Choroid plexus epithelial cell (primary cell): ENCODE results near the gene MBTPS1.
A peak's percentile ranks its signal among the peaks of the same experiment; 100 is the strongest.

ENCODE experiments used
- DNase-seq: peaks from one replicate; pipeline ENCODE4 v3.0.0-alpha.2; 2010; ENCODE audit warnings: low read depth
- H3K4me3 ChIP-seq: 2 replicates; pipeline ENCODE4 v1.5.1; 2011; ENCODE audit warnings: low read depth, mild to moderate bottlenecking, control low read depth, low read length, moderate library complexity
- TF ChIP-seq, protein P1 (sequence below): conservative IDR thresholded peaks from 2 replicates; pipeline ENCODE4 v1.5.1; 2011; ENCODE audit warnings: low read depth, mild to moderate bottlenecking, control low read depth, inconsistent platforms, low read length, moderate library complexity

The MBTPS1 gene

DNA sequence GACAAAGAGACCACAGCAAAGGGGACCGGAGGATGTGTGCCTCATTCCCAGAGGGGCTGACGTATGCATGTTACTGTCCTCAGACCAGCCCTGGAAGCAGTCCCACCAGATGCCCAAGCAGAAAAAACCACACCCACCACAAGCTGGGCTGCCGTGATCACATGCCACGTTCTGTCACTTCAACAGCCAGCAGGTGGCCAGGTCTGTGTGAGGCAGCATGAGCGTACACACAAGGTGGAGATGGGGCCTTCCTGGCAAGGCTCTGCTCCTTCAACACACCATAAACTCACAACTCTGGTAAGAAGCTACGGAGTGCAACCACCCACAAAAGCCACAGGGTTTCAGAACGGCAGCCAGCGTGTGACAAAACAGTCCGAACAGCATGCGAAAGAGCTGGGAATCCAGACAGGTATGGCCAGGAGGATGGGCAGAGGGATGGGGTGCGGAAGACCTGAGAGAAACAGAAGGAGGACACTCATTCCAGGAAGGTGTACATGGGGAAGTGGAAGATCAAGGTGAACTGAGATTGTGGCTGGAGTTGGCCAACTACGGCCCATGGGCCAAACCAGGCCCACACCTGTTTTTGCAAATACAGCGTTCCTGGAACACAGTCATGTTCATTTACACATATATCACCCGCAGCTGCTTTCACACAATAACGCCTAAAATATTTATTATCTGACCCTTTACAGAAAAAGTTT, 27.9 kb downstream of the MBTPS1 start:
- DNase-seq, result no peak
- H3K4me3 ChIP-seq, result no peak overlapping the region
- TF ChIP-seq, protein P1, sequence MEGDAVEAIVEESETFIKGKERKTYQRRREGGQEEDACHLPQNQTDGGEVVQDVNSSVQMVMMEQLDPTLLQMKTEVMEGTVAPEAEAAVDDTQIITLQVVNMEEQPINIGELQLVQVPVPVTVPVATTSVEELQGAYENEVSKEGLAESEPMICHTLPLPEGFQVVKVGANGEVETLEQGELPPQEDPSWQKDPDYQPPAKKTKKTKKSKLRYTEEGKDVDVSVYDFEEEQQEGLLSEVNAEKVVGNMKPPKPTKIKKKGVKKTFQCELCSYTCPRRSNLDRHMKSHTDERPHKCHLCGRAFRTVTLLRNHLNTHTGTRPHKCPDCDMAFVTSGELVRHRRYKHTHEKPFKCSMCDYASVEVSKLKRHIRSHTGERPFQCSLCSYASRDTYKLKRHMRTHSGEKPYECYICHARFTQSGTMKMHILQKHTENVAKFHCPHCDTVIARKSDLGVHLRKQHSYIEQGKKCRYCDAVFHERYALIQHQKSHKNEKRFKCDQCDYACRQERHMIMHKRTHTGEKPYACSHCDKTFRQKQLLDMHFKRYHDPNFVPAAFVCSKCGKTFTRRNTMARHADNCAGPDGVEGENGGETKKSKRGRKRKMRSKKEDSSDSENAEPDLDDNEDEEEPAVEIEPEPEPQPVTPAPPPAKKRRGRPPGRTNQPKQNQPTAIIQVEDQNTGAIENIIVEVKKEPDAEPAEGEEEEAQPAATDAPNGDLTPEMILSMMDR, result peak; percentile 16

DNA sequence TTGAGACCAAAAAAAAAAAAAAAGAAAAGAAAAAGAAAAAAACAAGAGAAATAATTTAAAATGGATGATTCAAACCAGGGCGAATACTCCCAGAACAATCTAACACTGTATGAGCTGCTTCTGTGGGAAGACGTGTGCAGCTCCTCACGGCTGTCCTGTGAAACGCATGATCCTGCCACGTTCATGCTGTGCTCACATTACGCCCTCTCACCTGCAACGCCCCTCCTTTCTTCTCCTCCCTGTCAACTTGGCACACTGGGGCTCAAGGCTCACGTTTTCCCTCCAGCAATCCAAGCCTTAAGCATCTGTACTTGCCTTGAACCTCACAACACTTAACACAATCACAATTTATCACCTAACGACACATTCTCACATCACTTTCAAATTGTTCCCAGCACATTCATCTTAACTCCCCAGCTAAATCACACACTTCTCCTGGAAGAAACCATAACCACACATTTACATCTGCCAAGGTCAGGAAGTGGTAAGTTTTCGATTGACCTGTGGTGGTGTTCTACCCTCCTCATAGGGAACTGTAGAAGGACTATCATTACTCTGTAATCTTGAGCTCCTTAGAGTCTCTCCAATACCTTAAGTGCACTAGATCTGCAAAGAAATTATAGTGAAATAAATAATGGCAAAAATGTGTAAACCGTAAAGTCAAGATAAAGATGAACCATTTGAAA, 29.1 kb downstream of the MBTPS1 start:
- DNase-seq, result no peak
- TF ChIP-seq, protein P1, result no peak

DNA sequence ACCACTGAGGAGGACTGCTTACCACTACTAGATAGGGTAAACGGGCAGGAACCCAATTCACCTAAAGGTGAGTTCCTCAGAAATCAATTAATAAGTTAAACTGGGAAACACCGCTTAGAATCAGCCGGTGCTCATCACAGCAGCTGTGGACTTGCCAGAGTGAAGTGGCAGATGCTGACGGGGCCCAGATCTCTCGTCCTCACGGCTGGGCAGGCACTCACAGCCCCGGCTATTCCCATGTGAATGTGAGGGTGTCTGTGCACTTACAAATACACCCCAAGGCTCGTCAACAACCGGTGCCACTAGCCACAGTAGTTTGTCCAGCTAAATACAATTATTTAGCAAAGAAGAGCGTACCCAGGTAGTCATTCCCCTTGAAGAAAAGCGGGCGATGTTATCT, 29.7 kb downstream of the MBTPS1 start:
- TF ChIP-seq, protein P1, result no peak
- DNase-seq, result no peak
- no peak overlapping the region for H3K4me3 ChIP-seq

More for the DNA sequence above, 29.1 kb downstream of the MBTPS1 start:
- H3K4me3 ChIP-seq, result no peak overlapping the region

DNA sequence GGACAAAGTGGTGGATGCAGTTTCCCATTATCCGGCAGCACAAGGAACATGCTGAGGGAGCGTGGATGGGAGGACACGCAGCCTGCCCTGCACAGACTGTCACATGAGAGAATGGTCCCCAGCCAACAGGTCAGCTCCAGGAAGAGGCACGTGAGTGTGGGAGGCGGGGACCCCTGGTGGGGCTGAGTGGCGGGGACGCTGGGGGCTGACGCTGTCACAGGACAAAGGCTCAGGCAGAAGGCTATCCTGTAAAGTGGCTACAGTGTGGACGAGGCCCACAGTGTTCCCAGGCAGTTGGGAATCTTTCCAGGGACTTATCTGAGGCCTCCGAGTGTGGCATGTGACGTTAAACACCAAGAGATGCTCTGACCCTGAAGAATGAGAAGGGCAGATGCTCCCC, 30.4 kb downstream of the MBTPS1 start:
- H3K4me3 ChIP-seq, result no peak overlapping the region
- TF ChIP-seq, protein P1, result no peak
- DNase-seq, result no peak

DNA sequence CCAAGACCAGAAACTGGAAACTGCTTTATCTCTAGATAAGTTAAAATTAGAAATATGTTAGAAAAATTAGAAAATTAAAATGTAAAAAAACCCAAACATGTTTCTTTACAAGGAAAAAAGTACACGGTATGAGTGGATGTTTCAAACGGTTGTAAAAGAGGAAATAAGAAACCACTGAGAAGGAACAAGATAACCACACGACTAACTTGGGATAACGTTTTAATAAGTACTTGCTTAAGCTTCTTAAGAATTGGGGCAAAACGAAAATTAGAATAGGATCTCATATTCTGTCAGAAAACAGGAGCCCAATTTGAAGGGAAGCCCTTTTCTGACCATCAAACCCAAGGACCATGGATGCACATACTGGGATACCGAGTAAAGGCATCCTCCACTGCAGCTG, 31.0 kb downstream of the MBTPS1 start:
- TF ChIP-seq, protein P1, result no peak
- H3K4me3 ChIP-seq, result no peak overlapping the region
- DNase-seq, result no peak

DNA sequence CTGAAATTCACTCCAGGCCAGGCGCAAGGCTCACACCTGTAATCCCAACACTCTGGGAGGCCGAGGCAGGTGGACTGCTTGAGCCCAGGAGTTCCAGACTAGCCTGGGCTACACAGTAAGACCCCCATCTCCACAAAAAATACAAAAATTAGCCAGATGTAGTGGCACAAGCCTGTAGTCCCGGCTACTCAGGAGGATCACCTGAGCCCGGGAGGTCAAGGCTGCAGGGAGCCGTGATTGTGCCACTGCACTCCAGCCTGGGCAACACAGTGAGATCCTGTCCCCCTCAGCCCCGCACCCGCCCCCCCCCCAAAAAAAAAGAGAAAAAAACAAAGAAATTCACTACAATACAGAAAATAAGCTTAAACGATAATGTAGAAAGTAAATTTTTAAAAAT, 31.5 kb downstream of the MBTPS1 start:
- TF ChIP-seq, protein P1, result no peak
- H3K4me3 ChIP-seq, result no peak overlapping the region
- no peak for DNase-seq

DNA sequence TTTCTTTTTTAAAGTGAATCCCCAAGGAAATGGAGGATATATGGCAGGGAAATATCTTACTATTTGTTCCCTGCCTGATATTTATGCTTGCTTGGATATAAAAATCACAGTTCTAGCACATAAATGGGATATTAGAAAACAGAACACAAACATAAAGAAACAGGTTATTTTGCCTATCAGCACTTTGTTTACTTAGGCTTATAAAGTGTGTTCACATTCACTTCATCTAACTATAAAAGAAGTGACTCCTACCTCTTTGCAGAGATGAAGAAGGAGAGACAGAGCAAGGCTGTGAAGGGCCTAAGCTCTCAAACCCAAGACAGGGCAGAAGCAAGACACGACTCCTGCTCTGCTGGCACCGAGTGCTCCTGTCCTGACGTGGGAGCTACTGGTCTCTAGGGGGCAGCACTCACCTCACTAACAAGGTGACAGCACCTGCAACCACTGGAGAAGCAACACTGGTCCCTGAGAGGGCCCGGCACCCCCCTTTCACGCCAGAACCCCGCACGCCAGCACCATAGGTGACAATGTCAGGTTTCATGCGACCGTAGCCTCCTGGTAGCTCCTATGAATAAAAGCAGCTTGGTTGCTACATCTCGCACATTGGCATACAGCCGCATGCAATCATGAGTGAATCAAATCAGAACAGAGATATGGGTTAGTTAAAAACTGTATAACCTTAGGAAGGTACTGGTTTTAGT, 32.0 kb downstream of the MBTPS1 start:
- DNase-seq, result peak; percentile 83
- H3K4me3 ChIP-seq, result no peak overlapping the region
- TF ChIP-seq, protein P1, result peak; percentile 88
